ENCODE data around the gene PBOV1.

The PBOV1 gene

DNA sequence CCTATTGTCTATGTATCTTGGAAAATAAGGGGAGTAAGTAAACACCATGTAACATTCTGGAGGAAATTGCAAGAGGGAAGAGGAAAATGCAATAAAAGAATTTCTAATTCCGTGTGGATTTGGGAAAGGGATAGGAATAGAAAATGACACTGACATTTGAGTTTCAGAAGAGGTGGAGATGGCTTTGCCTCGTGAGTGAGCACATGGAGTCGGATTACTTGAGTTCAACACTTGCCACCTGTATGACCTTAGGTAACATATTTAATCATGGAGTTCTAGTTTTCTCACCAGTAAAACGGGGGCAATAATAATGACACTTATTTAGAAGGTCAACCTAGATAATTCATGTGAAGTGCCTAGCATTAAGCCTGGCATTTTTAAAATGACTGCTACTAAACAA is 10.8 kb upstream of the PBOV1 start:
- H3K27ac ChIP-seq, result no peak overlapping the region
- no peak overlapping the region for H3K4me3 ChIP-seq
- intact Hi-C loops (cut with DNase I; ENCODE audit: low total_unique reads), result no loop called here
- no peaks in the 10 kb centered on the region for H3K9me3 ChIP-seq
- H3K36me3 ChIP-seq, result no peaks in the 10 kb centered on the region
- TF ChIP-seq, protein P1, sequence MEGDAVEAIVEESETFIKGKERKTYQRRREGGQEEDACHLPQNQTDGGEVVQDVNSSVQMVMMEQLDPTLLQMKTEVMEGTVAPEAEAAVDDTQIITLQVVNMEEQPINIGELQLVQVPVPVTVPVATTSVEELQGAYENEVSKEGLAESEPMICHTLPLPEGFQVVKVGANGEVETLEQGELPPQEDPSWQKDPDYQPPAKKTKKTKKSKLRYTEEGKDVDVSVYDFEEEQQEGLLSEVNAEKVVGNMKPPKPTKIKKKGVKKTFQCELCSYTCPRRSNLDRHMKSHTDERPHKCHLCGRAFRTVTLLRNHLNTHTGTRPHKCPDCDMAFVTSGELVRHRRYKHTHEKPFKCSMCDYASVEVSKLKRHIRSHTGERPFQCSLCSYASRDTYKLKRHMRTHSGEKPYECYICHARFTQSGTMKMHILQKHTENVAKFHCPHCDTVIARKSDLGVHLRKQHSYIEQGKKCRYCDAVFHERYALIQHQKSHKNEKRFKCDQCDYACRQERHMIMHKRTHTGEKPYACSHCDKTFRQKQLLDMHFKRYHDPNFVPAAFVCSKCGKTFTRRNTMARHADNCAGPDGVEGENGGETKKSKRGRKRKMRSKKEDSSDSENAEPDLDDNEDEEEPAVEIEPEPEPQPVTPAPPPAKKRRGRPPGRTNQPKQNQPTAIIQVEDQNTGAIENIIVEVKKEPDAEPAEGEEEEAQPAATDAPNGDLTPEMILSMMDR (IDR thresholded peaks at IDR 0.05), result no peak
- no peaks in the 10 kb centered on the region for H3K27me3 ChIP-seq
- no peaks in the 10 kb centered on the region for H3K4me1 ChIP-seq
- DNase-seq, result no peak

- intact Hi-C loops (cut with DNase I; ENCODE audit: low total_unique reads), result no loop called here
- no peak overlapping the region for H3K27ac ChIP-seq
- H3K27me3 ChIP-seq, result no peaks in the 10 kb centered on the region
- H3K9me3 ChIP-seq, result no peaks in the 10 kb centered on the region
- H3K36me3 ChIP-seq, result no peaks in the 10 kb centered on the region
- TF ChIP-seq, protein P1 (IDR thresholded peaks at IDR 0.05), result no peak
- no peak overlapping the region for H3K4me3 ChIP-seq
- no peak for DNase-seq
- no peaks in the 10 kb centered on the region for H3K4me1 ChIP-seq
These were observed 9.1 kb upstream of the PBOV1 start for GRCh38 chr6:138227316-138227781.

GRCh38 chr6:138226700-138227315 is 8.5 kb upstream of the PBOV1 start:
- Histone ChIP-seq H3K4me3 (no peak overlapping the region), H3K9me3 (no peaks in the 10 kb centered on the region), H3K27ac (no peak overlapping the region), H3K4me1 (no peaks in the 10 kb centered on the region), H3K36me3 (no peaks in the 10 kb centered on the region), H3K27me3 (no peaks in the 10 kb centered on the region)
- intact Hi-C loops (cut with DNase I; ENCODE audit: low total_unique reads), result no loop called here
- TF ChIP-seq, protein P1 (IDR thresholded peaks at IDR 0.05), result no peak
- no peak for DNase-seq

DNA sequence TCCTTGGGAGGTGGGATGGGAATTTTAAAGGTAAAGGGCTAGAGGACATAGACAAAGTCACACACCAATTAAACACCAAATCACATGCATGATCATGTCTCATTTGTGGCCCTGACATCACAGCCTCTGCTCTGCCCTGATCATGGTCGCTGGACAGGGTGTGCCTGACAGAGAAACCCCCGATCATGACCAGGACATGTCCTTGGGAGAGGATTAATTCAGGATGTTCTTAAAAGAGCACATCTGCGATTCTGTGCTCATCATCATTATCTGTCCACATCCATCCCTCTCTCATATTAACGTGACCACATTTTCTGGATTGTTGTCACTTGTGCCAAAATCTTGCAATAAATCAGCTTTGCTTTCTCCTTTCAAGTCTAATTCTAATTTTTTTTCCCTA is 7.7 kb upstream of the PBOV1 start:
- intact Hi-C loops (cut with DNase I; ENCODE audit: low total_unique reads), result no loop called here
- H3K36me3 ChIP-seq, result no peaks in the 10 kb centered on the region
- no peak for DNase-seq

DNA sequence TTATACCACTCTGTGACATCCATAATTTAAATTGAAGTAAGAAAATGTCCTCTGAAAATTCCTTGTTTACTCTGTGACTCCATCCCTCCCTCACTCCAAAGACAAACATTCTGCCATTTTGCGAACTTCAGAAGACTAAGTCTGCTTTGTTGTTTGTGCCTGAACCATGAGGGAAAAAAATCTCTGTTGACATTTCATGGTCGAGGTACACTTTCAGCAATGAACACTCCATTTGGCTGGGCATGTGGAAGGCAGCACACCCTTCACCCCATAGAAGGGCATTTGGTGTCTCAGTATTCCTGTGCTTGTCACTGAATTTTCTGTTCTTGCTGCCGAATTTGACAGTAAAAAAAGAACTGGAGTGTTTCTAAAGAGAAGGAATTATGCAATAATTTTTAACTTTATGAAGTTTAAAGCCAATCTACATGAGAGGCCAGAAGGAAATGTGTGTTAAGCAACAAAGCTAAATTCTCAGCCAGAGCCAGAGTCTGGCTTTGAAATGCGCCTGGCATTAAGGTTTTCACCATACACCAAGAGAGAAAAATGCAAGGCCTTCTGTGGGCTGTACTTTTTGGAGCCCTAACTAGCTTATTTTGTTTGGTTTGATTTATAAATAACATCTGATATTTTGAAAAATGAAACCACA is 4.7 kb upstream of the PBOV1 start:
- DNase-seq, result no peak
- intact Hi-C loops (cut with DNase I; ENCODE audit: low total_unique reads), result no loop called here
- Histone ChIP-seq H3K4me3 (no peak overlapping the region), H3K27ac (no peak overlapping the region), H3K36me3 (no peaks in the 10 kb centered on the region), H3K4me1 (no peaks in the 10 kb centered on the region), H3K27me3 (no peaks in the 10 kb centered on the region), H3K9me3 (no peaks in the 10 kb centered on the region)
- TF ChIP-seq, protein P1 (IDR thresholded peaks at IDR 0.05), result no peak

More for the DNA sequence above, 7.7 kb upstream of the PBOV1 start:
- Histone ChIP-seq H3K27me3 (no peaks in the 10 kb centered on the region), H3K9me3 (no peaks in the 10 kb centered on the region), H3K4me3 (no peak overlapping the region), H3K27ac (no peak overlapping the region), H3K4me1 (no peaks in the 10 kb centered on the region)
- TF ChIP-seq, protein P1 (IDR thresholded peaks at IDR 0.05), result no peak

Data from tibial artery (tissue), 4 donors.